ENCODE measurements around the gene CIDEB. TPM values are rescaled to one million over a fixed set of nuclear protein-coding genes. Genes with fewer than 3 reads are reported as not detected.
A peak's percentile ranks its signal among the peaks of the same experiment; 100 is the strongest.

CIDEB gene
- total and polyA plus RNA-seq, 2 donors (not counting 1 experiment from before 2014, with no cell fraction given) = 26.2 to 32.8 TPM

- DNase-seq = peak; percentile 91
- POLR2A ChIA-PET = interaction anchor here (0.7 to 3.5 kb wide), 9 partner anchors 21 to 109 kb away, joined by 3 to 42 read pairs (median 3); partner anchors contain the start of genes CBLN3, KHNYN and TINF2
- Mint-ChIP-seq H3K27ac (peak overlapping the region; percentile 76), H3K27me3 (peaks cover 17% of the 10 kb centered on the region), H3K9me3 (ENCODE audit: insufficient read depth) (no peaks in the 10 kb centered on the region), H3K4me1 (peaks cover 39% of the 10 kb centered on the region), H3K4me3 (peak overlapping the region; percentile 93)
- Histone ChIP-seq H3K4me1 (ENCODE audit: control insufficient read depth in 2 of 2, insufficient read depth in 2 of 2, low read length in 2 of 2) (peaks cover 39 to 43% of the 10 kb centered on the region in 2 donors), H3K27me3 (replicated peaks in 1 of 4; ENCODE audit: control extremely low read depth in 1 of 4, control insufficient read depth in 3 of 4, insufficient read depth in 4 of 4, low read length in 3 of 4) (peaks cover 0 to 33% (median 19%) of the 10 kb centered on the region in 4 experiments), H3K27ac (ENCODE audit: low read length in 2 of 2) (no peak overlapping the region), H3K36me3 (replicated peaks in 1 of 2; ENCODE audit: control extremely low read depth in 1 of 2, control insufficient read depth in 1 of 2, extremely low read depth in 1 of 2, insufficient read depth in 2 of 2, low read length in 1 of 2) (peaks cover 0 to 15% of the 10 kb centered on the region in 2 experiments), H3K4me3 (ENCODE audit: control extremely low read depth in 1 of 5, extremely low read depth in 1 of 5, insufficient read depth in 1 of 5, low read depth in 2 of 5, low read length in 4 of 5) (peak overlapping the region in 4 of 5 experiments; percentile 37 to 67 (median 44)), H3K9ac (ENCODE audit: low read length) (peak overlapping the region; percentile 51), H4K20me1 (ENCODE audit: control insufficient read depth, insufficient read depth, low read length, poor library complexity, severe bottlenecking) (peaks cover 16% of the 10 kb centered on the region), H3K79me2 (ENCODE audit: control insufficient read depth, insufficient read depth, low read length) (peaks cover 4% of the 10 kb centered on the region), H3K4me2 (replicated peaks; ENCODE audit: low read depth, low read length, poor library complexity, severe bottlenecking) (peak overlapping the region; percentile 88), H2AFZ (ENCODE audit: insufficient read depth, low read depth, low read length, poor library complexity, severe bottlenecking) (peak overlapping the region; percentile 69), H3K9me3 (ENCODE audit: control extremely low read depth in 1 of 3, control insufficient read depth in 2 of 3, insufficient read depth in 1 of 3, low read length in 2 of 3) (peaks cover 0 to 9% (median 0%) of the 10 kb centered on the region in 3 donors)
- WGBS (ENCODE audit: insufficient coverage) = 17% methylated on average over 56 of the region's 56 CpGs
- CTCF ChIA-PET = interaction anchor here (0.6 to 16.1 kb wide), 38 partner anchors 8 to 275 kb away, joined by 3 to 650 read pairs (median 5); partner anchors contain the start of genes CBLN3, CIDEB, DHRS1 and EMC9
- ATAC-seq (ENCODE audit: low read depth) = peak; percentile 95
- intact Hi-C loops (cut with micrococcal nuclease) = loop anchor here (1.0 to 10.0 kb wide), 7 partner anchors 8 to 342 kb away; partner anchors contain the start of genes LTB4R and RABGGTA
- TF ChIP-seq EZH2 (IDR thresholded peaks at IDR 0.05; ENCODE audit: borderline replicate concordance, insufficient read depth, low read depth, low read length, poor library complexity, severe bottlenecking) (no peak), CTCF (IDR thresholded peaks at IDR 0.05) (peak; percentile 80)
Measured at GRCh38 chr14:24332268-24332993, 24.7 kb upstream of the CIDEB start.

Data from B cell (primary cell).